ENCODE results near the gene ZNF331. TPM values are rescaled to one million over a fixed set of nuclear protein-coding genes. Genes with fewer than 3 reads are reported as not detected.

Gene ZNF331
- total and polyA plus RNA-seq, 2 of the 8 experiments (the other 6 are each of a cell fraction or from before 2014, with no cell fraction given), result 30.0 to 44.1 TPM

- TF ChIP-seq TCF12 (IDR thresholded peaks at IDR 0.05; ENCODE audit: low read depth, low read length), result no peak
- no peak for TF ChIP-seq TAF7 (optimal IDR thresholded peaks at IDR 0.05; ENCODE audit: borderline replicate concordance, low read depth, low read length)
- TF ChIP-seq EZH2 (IDR thresholded peaks at IDR 0.05; ENCODE audit: low read depth, low read length, severe bottlenecking), result no peak
Observed at GRCh38 chr19:53555352-53555751, 17.4 kb downstream of the ZNF331 start (continued).

All from H1 (cell line).